Fibroblast of skin of left biceps (primary cell): ENCODE results near the gene GTPBP6.

Experiments
- DNase-seq, 2 experiments: peaks; one replicate each; pipeline ENCODE4 v3.0.0-alpha.2; 2013; ENCODE audit warnings: low read depth in 2 of 2

The GTPBP6 gene

DNA sequence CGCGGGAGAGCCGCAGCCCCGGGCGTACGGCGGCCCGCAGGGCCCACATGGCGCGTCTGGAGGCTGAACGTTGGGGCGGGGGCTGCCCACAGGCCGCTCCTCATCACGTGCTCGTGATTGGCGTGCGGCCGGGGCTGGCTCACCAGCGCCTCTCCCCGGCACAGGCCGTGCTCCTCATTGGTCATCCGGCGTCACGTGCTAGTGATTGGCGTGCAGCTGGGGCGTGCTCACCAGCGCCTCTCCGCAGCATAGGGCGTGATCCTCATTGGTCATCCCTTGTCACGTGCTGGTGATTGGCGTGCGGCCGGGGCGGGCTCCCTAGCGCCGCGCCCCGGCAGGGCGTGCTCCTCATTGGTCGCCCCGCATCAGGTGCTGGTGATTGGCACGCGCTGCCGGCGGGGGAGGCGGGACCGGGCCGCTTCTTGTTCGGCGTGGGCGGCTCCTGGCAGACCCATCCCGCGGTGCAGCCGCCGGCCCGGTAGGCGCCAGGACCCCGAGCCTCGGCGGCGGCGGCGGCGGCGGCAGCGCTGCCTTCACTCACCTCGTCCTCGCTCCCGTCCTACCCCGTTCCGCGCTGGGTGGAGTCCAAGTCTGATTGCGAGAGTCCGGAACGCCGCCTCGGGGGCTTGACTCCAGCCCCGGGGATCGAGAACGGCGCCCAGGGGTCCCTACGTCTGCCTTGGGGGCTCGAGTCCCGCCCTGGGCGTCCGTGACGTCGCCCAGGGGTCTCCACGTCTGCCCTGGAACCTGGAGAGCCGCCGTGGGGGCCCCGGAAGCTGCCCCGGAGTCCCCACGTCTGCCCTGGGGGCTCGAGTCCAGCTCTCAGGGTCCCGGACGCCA lies at the start of gene GTPBP6:
Gene GTPBP6 (minus strand): TSS at position 58 of the 840 bp plus-strand sequence. CDS start 9 bp downstream, at position 49.
- peak; percentile 100 for DNase-seq

DNA sequence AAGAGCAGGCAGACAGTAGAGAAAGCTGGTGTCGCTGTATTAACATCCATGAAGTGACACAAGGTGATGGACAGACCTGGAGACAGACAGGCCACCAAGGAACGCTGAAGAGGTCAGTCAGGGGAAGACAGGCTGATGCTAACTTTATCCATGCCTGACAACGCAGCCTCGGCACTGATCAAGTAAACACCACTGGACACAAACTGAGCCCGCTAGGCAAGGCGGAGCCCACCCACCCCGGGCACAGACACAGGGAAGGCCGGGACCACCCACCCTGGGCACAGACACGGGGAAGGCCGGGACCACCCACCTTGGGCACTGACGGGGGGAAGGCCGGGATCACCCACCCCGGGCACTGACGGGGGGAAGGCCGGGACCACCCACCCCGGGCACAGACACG lies 49.3 kb upstream of the GTPBP6 start:
- no peak for DNase-seq

- no peak for DNase-seq
These were observed 48.8 kb upstream of the GTPBP6 start for GRCh38 chrX:367349-367748.

GRCh38 chrX:363621-364375 lies 45.2 kb upstream of the GTPBP6 start:
- DNase-seq, result no peak

GRCh38 chrX:362937-363620 lies 44.5 kb upstream of the GTPBP6 start:
- no peak for DNase-seq

DNA sequence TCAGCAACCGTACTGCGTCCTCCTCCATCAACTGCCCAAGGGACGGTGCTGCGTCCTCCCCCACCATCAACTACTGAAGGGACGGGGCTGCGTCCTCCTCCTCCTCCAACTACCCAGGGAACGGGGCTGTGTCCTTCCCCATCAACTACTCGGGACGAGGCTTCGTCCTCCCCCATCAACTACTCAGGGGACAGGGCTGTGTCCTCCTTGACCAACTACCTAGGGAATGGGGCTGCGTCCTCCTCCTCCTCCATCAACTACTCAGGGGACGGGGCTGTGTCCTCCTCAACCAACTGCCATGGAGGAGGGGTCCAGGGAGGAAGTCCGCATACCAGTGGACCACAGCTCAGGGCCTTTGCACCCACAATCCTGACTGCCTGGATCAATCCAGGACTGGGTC lies 43.8 kb upstream of the GTPBP6 start:
- no peak for DNase-seq

GRCh38 chrX:361231-362145 lies 42.9 kb upstream of the GTPBP6 start:
- DNase-seq, result no peak

DNA sequence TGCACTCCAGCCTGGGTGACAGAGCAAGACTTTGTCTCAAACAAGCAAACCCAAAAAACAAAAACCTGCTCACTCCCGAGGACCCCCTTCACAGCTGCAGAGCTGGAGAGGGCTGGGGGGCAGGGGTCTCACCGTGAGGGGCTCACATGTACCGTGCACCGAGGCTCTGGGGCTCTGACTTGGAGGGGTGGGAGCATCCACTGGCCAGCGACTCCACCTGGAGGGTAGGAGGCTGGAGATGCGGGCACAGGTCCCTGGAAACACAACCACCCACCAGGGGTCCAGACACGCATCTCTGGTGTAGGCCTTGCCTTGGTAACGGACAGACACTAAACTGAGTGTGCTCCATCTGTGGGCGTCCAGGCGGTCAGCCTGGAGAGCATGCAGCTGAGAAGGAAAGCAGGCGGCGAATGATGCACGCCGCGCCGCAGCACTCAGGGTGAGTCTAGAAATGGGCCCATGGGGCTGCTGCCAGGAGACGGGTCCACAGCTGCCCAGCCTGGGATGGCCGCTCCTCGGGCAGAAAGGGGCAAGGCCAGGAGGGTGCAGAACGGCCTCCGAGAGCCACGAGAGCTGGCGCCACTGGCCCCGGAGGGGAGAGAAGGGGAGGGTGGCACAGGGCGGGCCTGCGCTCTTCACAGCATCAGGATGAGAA lies 42.0 kb upstream of the GTPBP6 start:
- no peak for DNase-seq

DNA sequence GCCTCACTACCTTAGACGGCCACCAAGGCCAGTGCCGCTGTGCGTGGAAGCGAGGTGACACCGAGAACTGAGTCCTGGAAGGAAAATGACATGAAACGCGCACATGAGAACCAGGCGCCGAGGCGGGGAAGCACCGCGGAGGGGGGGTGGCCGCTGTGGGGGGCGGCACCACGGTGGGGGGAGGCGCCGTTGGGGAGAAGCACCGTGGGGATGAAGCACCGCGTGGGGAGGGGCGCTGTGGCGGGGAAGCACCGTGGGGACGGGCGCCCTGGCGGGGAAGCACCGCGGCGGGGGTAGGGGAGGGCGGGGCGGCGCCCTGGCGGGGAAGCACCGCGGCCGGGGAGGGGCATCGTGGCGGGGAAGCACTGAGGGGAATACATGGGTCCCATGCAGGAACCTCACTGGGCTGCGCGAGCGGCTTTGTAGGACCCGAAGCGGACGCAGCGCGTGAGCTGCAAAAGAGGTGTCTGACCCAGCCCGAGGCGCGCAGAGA lies 40.1 kb upstream of the GTPBP6 start:
- no peak for DNase-seq

DNA sequence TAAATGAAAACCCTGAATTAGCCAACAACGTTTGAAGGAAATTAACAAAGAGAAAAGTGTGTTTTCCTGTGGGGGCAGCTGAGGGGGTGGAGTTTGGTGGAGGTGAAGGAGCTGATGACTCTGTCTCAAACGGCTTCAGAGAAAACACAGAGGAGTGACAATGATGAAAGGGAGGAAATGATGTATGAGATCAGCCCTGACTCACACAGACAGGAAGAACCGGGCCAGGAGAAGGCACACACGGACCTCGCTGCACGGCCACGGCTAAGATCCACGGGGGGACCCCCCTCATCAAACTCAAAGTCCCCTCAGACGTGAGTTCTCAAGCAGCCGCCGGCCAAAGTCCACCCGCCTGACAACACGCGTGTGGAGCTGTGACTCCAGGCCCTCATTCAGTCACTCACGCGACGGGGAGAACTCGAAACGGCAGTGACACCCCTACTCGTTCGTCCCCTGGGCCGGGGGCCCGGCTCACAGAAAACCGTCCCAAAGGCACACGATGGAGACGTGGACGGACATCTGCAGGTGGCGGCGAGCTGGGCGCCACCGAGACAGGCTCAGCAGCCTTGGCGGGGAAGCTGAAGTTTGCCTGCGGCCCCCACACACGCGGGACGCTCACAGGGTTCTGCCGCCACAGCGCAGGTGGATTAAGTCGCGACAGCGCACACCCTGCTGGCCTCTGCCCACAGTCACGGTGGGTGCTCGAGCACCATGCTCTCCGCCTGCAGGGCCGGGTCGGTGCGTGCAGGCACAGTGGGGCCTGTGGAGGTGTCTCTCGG lies 39.3 kb upstream of the GTPBP6 start:
- no peak for DNase-seq

DNA sequence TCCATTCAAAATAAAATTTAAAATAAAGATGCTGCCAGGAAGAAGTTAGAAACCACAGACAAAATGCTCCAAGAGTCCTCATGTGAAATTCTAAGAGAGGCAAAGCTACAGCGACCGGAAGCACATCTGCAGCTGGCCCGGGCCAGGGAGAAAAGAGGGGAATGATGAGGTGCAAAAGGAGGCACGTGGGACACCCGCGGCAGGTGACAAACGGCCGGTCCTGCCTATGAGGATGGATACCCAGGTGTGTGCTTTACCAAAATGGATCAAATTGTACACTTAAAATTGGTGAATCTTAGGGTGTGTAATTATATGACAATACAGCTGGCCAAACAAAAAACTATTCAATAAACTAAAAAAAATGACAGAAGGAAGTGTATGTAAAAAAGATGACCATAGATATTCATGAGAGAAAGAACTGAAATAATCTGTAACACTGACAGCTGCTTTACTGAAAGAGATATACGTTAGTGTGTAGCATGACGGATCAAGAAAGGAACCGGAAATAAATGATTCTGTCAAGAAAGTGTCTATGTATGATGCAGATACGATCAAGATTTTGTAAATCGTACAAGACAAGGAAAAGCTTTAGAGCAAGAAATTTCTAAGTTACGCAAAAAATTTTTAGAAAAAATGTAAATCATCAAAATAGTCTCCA lies 38.6 kb upstream of the GTPBP6 start:
- no peak for DNase-seq

- DNase-seq, result peak; percentile 90
These were observed 37.9 kb upstream of the GTPBP6 start for GRCh38 chrX:356385-357034.

GRCh38 chrX:355329-356050 lies 36.9 kb upstream of the GTPBP6 start:
- no peak for DNase-seq

- DNase-seq, result no peak
These were observed 35.3 kb upstream of the GTPBP6 start for GRCh38 chrX:353566-354535.

DNA sequence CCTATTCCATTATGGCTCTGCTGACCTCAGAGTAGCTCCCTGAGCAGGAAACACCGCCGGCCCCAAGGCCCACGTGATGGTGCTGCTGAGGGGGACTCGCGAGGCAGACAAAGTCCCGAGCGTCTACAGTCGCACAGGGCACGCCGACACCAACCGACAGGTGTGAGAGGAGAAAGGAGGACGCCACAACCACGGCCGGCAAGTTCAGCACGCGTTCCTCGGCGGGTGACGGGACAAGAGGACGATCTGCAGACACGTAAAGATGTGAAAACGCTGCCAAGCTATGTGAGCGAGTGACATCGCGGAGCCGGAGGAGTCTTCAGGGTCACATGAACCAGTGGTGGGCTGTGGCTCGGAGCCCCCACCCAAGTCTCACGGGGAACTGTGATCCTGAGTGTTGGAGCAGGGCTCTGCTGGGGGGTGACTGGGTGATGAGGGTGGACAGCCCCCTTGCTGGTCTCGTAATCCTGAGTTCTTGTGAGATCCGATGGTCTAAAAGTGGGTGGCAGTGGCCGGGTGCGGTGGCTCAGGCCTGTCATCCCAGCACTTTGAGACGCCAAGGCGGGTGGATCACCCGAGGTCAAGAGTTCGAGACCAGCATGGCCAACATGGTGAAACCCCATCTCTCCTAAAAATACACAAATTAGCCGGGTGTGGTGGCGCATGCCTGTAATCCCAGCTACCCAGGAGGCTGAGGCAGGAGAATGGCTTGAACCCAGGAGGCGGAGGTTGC lies 34.2 kb upstream of the GTPBP6 start:
- DNase-seq, result no peak

- no peak for DNase-seq
These were observed 33.6 kb upstream of the GTPBP6 start for GRCh38 chrX:352181-352580.
